ENCODE results near the gene PBXIP1.

The PBXIP1 gene

DNA sequence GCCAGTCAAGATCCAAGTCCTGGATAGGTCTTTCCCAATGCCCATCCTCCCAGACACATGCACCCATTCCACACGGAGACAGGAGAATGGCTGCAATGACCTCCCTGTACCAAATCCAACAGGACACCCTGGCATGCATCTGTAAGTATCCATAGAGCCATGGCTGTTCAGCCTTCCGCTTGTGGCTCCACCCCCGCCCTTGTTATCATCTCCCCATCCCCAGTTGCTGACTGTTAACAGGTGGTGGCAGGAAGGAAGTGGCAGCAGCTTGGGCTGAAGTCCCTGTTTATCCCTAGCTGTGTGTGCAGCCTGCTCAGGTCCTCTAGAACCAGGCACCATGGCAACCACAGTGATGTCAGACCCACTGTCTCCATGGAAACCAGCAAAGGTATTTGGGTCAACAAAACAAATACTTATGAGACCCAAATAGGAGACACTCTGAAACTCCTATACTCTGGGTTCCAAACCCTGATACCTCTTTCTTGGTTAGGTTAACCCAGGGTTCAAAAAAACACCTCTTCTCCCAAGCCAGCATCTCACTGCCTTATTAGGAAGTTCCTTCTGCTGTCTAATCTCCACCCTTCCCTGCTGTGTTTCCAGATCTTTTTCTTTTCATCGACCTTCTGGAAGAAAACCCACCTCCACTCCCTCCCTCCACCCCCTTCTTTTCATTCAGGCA, 721 bp downstream of the PBXIP1 start:
- peak; percentile 82 for DNase-seq

DNA sequence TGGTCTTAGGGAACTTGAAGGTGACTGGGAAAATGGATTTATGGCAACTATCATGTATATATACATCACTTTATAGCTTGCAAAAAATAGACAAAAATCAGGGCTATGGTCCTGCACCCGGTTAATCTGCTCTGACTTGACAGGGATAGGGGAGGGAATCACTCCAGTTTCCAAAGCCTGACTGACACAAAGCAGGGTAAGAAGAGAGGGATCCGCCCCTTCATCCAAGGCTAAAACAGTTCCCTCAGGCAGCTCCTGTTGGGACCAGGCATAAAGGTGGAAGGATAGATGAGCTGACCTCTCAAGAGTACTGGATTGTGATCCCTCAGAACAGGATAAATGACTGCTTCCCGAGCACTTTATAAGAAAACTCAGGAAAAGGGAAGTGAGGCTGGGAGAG, 1.4 kb downstream of the PBXIP1 start:
- no peak for DNase-seq

DNA sequence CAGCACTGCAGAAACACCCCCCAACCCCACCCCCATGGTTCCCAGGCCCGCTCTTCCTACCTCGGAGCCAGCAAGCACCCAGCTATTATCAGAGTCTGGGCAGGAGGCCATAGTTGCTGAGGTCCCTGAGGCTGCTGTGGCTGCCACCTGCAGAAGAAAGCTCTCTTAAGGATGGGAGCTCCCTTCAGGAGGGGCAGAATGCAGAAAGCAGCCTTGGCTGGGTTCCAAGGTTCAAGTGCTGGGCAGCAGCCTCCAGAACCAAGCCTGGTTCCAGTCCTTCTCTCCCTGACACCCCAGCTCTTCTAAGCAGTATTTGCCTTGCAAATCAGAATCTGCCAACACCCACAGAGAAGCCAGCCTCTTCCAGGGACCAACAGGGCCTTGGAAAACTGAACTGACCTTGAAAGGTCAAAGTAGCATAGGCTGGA, 2.3 kb downstream of the PBXIP1 start:
- DNase-seq: no peak

DNA sequence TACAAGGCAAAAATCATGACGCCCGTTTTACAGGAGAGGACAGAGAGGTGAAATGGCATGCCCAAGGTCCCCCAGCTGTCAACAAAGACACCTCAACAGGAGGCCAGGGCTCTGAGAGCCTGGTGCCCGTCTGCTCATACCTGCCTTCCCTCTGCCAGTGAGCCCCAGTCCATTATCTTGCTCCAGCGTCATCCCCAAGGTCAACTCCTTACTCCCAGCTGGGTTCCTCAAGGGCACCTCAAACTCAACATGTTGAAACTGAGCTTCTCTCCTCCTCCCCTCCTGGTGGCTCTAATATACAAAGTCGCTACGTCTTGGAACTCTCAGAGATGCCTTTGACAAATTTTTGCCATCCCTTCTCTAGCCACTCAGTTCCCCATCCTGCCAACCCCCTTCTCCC, 3.2 kb downstream of the PBXIP1 start:
- no peak for DNase-seq

DNA sequence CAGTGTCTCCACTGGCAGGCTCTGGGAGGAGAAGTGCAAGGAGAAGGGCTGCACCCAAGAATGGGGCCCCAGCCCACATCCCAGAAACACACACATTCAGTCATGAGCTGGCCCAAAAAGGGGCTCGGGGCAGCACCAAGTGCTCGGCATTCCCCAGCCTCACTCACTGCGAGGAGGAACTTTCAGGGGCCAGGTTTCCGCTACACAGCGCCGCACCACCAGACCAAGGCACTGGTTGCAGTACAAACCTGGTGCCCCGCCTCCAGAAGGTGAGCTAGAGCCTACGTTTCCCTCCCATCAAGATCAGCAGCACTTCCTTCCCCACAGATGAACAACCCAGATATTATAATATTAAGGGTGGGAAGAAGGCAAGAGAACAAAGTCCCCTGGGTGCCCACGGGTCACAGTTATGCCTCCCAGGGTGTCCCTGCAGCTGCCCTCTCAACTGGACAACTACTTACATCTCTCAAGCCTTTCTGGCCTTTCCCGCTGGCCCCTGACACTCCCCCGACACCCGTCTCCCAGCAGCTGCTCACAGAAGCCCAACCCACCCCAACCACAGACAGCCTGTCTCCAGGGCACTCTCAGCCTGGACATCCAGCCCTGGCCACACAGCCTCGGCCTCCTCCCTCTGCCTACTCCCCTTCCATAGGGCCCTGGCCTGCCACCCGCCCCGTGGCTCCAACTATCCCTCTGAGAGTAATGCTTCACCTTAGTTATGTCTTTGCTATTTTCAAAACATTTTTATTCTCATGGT, 3.8 kb downstream of the PBXIP1 start:
- DNase-seq: no peak

DNA sequence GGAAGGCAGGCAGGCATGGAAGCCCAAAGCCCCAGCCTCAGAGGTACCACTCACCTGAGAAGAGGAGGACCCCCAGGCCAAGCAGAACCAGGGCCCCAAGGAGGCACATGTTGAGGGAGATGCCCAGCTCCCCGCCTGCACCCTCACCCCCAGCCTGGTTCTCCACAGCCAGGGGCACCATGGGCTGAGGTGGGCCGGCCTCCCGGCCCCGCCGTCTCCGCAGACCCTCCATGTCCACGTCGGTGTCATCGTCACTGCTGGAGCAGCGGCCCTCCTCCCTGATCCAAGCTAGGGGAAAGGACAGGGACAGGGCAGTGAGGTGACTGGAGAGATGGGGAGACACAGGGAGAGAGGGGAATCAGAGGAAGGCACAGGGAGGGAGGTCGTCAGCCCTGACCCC, 7.8 kb downstream of the PBXIP1 start:
- no peak for DNase-seq

DNA sequence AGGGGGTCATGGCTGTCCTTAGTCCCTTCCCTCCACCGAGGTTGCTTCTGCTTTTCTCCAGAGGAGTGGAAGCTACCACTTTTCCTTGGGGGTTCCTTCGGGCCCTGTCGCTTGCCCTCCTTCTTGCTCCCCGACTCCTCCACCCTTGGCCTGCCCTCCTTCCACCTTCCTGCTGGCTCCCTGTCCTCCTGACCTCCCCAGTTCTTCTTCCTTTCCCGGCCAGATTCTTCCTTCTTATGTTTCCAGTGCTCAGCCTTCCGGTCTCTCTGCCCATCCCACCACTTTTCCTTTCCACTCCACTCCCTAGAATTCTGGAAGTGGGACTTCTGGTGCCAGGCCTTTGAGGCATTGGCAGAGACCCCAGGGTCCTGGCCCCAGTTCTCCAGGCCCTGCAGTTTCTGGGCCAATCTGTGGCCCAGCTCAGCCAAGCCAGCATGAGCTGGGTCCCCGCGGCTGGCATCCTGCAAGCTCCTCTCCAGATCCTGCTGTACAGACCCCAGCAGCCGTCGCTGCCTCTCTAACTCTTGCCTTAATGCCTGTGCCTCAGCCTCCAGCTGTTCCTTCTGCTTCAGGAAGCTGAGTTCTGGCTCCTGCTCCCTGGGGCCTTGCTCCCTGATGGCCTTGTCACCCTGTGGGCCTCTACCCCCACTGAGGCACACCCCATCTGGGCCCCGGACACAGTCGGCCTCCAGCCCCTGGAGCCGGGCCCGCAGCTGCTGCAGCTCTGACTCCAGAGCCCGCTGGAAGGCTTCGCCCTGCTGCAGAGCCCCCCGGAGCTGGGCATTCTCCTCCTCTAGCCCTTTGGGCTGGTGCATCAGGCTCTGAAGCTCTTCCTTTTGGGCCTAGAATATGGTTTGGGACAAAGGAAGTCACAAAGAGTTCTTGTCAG, 9.7 kb downstream of the PBXIP1 start:
- DNase-seq: no peak

DNA sequence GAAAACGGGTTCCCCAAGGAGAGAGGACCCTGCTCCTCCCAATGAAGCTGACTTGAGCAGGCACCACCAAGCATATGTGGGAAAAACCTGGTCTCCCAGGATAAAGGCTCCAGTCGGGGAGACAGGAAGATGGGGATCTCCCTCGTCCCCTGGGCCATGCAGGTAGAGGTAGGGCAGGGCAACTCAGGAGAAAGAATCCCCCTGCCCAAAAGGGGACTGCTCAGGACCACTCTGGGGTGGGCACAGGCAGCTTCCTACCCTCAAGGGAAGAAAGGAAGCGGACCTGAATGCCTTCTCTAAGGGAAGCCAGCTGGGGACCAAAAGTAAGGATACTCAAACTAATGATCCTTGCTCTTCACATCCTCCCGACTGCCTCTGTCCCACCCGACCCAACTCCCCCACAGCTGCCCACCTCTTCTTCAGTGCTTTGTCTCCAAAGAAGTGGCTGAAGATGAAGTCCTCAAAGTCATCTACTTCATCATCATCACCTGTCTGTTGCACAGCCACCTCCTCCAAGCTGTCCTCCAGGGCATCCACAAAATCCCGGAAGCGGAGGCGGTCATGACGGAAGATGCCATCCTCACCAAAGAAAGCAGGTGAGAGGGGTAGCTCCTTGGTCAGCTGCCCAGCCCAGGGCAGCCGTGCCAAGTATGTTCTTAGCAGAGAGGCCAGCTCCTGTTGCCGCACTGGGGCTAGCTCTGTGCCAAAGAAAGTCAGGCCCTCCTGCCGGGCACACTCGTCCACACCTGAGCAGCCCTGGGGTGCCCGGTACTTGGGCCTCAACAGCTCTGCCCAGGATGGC, 10.5 kb downstream of the PBXIP1 start:
- DNase-seq: no peak

DNA sequence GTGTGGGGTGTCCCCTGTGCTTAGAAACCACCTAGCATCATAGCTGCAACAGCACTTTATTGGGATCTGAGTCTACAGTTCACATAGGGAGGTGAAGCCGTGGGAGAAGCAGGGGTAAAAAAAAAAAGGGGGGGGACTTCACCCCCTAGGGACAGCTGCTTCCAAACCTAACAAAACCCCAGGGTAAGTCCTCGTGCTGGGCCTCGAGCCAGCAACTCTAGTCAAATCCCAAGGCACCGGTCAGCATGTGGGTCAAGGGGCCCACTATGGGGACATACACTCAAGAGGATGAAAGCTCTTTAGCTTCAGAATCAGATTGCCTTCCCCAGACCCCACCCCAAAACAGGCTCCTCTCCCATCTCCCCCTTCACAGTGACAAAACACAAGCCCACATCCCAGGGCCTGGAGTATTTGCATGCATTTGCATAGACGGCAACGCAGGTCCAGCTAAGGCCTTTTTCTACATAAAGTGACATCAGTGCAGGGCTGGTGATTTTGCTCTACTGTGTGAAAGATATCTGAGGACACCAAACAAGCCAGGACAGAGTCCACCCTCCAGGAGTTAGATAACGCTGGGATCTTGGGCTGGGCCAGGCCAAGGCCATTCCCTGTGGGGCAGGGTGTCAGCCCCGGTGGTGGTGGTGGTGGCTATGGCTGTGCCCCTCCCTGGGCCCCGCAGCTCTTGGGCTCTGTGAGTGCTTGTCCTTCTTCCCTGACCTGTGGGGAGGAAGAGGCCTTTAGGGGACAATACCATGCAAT, 11.3 kb downstream of the PBXIP1 start:
- no peak for DNase-seq

DNA sequence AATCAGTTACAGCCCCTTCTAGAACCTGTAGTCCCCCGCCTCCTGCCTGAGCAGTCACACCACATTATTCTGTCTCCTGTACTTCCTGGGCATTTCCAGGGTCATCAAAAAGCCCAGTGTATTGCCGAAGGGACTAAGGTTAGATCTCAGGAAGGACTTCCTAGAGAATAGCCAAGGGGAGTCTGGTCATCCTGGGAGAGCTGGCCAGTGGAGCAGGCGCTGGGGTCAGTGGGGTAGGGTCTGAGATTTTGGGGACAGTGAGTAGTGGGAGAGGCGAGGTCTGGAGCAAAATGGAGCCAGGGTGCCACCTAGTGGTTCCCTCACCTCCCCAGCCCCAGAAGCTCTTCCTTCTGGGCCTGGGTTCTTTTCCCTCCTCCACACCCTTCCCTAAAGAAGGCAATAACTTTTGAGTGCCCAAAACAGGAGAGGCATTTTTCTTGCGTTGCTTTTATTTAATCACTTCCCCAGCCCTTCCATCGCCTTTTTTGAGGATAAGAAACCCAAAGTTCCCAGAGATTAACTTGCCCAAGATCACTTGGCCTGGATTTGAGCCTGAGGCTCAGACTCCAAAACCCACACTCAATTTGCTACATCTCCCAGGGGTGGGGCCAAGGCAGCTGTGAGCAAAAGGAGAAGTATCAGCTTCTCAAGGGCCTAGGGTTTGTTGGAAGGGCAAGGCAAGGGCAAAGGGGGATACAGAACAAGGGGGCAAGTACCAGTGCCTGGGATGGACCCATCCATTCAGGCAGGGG, 12.1 kb downstream of the PBXIP1 start:
- no peak for DNase-seq

DNA sequence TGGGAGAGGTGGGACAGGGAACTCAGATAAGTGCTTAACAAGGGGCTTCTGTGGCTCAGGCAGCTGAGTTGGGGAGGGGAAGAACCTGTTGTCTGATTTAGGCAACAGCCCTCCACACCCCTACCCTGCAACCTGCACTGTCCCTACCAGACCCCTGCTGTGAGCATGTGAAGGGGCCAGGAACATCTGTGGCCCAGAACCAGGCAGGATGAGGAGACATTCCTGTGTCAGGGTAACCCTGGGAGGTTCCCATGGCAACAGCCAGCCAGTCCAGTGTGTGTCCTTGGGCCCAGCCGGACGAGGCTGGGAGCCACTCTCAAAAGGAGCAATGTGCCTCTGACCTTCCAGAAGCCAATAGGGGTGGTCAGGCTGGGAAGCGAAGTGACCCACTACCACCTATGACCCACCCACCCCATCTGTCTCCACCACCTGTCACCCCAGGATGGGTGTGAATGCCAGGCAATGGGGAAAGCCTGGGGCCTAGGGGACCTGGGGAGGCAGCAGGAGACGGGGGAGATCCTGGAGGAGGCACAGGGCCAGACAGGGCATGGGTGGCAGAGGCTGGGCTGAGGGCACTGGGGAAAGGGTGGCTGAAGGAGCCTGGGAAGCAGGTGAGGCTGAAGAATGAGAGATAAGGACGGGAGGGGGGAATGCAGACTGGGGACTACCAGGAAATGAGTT, 14.4 kb downstream of the PBXIP1 start:
- no peak for DNase-seq

DNA sequence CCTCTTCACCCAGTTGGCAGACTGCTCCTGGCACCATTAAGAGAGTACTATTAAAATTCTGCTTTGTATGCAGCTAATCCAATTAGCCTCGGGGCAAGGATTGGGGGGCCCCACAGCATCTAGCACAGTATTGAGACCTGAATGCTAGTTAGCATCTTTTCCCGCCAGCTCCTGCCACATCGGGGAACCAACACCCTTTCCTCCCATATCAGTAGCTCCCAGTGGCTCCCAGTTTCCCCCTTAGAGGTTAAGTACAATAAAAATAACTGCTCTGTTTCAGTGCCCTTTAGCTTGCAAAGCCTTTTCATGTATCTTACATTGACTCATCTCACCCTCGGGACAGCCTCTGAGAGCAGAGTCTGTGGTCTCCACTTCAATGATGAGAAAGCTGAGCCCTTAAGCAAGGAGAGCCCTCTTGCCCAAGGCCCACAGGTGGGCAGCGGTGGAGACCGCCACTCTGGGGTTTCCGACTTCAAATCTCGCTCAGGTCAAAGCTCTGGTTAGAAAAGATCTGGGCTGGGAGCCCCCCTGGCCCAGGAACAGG, 15.2 kb downstream of the PBXIP1 start:
- DNase-seq: no peak

DNA sequence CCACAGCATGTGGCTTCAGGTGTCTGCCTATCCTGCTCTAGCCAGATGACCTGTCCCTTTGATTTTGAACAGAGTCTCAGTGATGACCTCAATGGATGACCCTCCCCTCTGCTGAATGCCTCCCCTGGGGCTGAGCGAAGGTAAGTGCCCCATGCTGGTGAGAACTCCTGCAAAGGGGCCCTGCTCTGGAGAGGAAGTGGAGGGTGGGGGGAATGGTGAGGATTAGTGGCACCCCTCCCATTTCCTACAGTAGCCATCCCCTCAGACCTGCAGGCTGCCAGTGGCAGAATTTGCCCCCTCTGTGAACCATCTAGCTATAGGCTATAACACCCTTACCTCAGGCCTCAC, 15.7 kb downstream of the PBXIP1 start:
- DNase-seq: no peak

DNA sequence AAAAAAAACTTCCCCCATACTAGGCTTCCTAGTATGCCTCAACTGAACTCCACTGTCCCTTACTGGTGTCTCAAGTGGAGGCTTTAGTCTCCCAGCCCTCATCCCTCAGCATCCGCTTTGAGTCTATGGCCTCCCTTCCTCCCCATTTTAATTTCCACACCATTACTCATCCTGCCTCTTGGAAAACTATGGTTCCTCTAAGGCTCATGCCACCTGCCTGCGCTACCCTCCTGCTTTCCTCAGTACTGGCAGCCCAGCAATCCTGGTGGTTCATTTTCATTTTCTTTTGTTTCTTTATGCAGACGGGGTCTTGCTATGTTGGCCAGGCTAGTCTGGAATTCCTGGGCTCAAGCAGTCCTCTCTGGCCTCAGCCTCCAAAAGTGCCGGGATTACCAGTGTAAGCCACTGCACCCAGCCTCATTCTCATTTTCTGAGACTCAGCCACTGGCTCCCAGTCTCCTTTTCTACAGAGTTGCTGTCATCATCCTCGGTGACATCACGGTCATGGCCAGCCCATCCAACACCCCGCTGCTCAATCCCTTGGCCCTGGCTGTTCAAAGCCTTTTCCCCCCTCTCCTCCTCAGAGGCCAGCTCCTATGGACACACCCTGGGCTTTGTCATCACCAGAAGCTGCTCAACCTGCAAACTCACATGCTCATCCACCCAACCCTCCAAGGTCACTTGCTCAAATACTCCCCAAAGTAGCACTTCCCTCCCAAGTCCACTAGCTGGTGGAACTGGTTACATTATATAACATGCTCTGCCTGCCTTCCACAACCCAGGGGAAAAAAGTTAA, 17.1 kb downstream of the PBXIP1 start:
- DNase-seq: no peak

DNA sequence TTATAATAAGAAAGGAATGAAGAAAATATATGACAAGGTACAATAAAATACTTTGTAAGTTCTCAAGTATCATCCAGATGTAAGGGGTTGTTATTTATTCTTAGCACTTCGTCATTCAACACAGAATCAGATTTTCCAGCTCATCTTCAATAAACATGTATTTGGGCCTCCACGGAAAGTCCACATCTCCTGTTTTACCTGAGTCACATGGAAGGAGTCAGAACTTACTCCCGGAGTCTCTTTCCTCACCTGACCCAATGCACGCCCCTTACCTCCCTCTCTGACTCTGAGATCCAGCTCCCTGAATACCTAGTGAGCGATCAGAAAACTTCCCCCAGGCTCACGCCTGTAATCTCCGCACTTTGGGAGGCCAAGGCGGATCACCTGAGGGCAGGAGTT, 17.9 kb downstream of the PBXIP1 start:
- DNase-seq: no peak

DNA sequence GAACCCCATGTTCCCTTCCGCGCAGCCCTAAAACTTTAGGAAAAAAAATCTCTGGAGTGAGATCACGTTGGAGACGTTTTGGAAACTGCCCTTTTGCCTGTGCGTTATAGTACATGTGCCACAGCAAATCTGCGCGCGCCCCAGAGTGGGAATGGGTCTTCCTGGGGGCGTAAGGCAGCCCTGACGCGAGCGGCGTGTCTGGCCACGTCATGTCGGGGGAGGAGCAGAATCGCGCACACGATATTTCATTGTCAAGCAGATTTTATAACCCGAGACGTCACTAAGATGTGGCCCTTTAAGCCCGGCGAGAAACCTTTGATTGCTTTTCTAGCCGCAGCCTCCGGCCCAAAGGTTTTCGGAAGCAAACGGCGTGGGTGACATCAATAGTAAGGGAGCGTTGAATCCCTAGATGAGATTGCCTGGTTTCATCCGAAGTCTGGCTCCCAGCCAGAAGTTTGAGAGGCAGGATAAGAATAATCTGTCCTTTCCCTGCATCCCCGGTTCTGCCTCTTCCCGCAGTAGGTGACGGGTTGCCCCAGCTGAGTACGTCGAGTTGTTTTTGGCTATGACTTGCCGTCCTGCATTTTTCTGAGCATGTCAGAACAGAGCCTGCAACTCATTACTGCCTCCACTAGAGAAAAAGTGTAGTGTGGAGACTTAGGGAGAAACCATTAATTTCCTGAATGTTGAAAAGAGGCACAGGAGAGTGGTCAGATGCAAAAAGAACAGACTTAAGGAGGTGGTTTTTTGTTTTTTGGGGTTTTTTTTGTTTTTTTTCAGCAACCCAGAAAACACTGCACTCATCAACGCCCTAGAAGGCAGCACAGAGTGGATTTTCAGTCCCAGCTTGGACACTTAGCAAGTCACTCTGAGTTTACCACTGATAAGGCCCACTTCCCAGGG, 18.6 kb downstream of the PBXIP1 start:
- DNase-seq: peak; percentile 89

DNA sequence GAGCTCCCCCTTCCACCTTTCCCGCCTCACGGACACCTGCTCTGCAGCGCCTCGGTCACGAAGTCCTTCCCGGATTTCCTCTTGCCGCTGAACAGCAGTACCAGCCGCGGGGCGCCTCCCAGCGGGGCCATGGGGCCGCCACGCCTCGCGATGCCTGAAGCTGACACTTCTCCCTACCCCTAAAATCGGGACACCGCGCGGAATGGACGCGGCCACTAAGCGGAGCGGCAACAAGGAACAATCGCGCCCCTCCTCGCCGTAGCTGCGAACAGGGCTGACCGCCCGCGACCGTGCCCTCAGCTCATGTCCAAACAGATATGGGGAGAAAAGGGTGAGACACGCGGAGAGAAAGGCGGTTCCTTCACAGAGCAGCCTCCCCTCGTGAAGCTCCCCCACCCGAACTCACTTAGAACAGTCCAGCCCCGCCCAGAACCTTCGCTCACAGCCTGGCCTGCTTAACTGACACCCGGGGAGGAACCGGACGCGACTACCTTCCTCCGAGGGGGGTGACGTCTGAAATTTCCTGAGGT, 19.3 kb downstream of the PBXIP1 start, which contains the start of gene PMVK:
Gene PMVK (minus strand): TSS at position 165 of the 530 bp plus-strand sequence. CDS start 34 bp downstream, at position 131.
- peak; percentile 96 for DNase-seq
